H1 (cell line): ENCODE data around the gene RTP1.

Source experiments
- CREB1 ChIP-seq: IDR thresholded peaks from 2 replicates; pipeline ENCODE4 v1.6.1; 2012; ENCODE audit warnings: inconsistent platforms
- GABPA ChIP-seq: IDR thresholded peaks from 2 replicates; pipeline ENCODE4 v1.6.1; 2011; ENCODE audit warnings: mild to moderate bottlenecking, low read length, moderate library complexity, borderline replicate concordance; ENCODE audit not compliant: insufficient read depth
- JUN ChIP-seq: IDR thresholded peaks from 2 replicates; pipeline ENCODE4 v1.6.1; 2011; ENCODE audit warnings: low read depth, mild to moderate bottlenecking, improper control_type of control experiment, low read length
- JUND ChIP-seq: IDR thresholded peaks from 2 replicates; pipeline ENCODE4 v1.6.1; 2011; ENCODE audit warnings: mild to moderate bottlenecking, improper control_type of control experiment, low read length
- KDM1A ChIP-seq: fragments of 200-600, 300-600 bp; sonication (generic); IDR thresholded peaks from 2 replicates; pipeline ENCODE4 v1.7.1; 2016; ENCODE audit warnings: mild to moderate bottlenecking, low read length, borderline replicate concordance
- RBBP5 ChIP-seq: IDR thresholded peaks from 2 replicates; pipeline ENCODE4 v1.7.1; 2012; ENCODE audit warnings: low read depth, mild to moderate bottlenecking, inconsistent platforms, low read length, moderate library complexity, borderline replicate concordance
- SIX5 ChIP-seq: IDR thresholded peaks from 2 replicates; pipeline ENCODE4 v1.6.1; 2011; ENCODE audit warnings: mild to moderate bottlenecking, low read depth, low read length
- SRF ChIP-seq: IDR thresholded peaks from 2 replicates; pipeline ENCODE4 v1.6.1; 2011; ENCODE audit warnings: mild to moderate bottlenecking, low read depth, low read length, moderate library complexity
- TAF1 ChIP-seq: IDR thresholded peaks from 2 replicates; pipeline ENCODE4 v1.6.1; 2011; ENCODE audit warnings: mild to moderate bottlenecking, low read depth, low read length
- TEAD4 ChIP-seq: IDR thresholded peaks from 2 replicates; pipeline ENCODE4 v1.6.1; 2012; ENCODE audit warnings: low read depth, low read length, inconsistent platforms, mixed read lengths
- TF ChIP-seq, protein P1 (sequence below), 3 experiments: IDR thresholded peaks; 1 replicate in 2 of 3; 2 replicates in 1 of 3; pipeline versions ENCODE4 v1.5.1 to v1.6.1; 2011; ENCODE audit warnings: low read length in 3 of 3, mild to moderate bottlenecking in 3 of 3, inconsistent platforms in 2 of 3, low read depth in 1 of 3, moderate library complexity in 1 of 3; ENCODE audit not compliant: insufficient read depth in 1 of 3; ENCODE audit errors: control extremely low read depth in 1 of 3

DNA sequence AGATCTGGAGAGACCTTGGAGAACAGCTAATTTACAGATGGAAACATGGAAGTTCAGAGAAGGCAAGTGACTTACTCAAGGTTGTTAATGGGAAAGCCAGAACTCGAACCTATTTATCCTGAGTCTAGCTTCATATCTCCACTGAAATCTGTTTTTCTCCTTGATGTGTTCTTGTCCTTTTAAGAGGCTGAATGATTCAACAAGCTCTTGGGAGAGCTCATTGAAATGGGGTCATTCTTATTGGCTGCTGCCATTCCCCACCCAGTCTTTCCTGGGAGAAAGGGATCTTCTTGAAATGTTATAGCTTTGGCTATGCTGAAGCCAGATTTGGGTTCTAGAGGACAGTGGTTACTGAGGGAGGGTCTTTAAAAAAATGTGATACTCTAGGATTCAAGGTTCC is 41.0 kb downstream of the RTP1 start:
- TF ChIP-seq TAF1 (no peak), JUN (no peak), CREB1 (no peak), SRF (no peak), KDM1A (no peak), RBBP5 (no peak), GABPA (no peak), SIX5 (no peak), TEAD4 (no peak), JUND (no peak)
- TF ChIP-seq, protein P1, sequence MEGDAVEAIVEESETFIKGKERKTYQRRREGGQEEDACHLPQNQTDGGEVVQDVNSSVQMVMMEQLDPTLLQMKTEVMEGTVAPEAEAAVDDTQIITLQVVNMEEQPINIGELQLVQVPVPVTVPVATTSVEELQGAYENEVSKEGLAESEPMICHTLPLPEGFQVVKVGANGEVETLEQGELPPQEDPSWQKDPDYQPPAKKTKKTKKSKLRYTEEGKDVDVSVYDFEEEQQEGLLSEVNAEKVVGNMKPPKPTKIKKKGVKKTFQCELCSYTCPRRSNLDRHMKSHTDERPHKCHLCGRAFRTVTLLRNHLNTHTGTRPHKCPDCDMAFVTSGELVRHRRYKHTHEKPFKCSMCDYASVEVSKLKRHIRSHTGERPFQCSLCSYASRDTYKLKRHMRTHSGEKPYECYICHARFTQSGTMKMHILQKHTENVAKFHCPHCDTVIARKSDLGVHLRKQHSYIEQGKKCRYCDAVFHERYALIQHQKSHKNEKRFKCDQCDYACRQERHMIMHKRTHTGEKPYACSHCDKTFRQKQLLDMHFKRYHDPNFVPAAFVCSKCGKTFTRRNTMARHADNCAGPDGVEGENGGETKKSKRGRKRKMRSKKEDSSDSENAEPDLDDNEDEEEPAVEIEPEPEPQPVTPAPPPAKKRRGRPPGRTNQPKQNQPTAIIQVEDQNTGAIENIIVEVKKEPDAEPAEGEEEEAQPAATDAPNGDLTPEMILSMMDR (IDR thresholded peaks at IDR 0.05; ENCODE audit: control extremely low read depth in 1 of 3, insufficient read depth in 1 of 3, low read depth in 1 of 3, low read length in 3 of 3): no peak
